K562 (cell line): Measurements from ENCODE around the gene CMTM5. TPM values are rescaled to one million over a fixed set of nuclear protein-coding genes. Genes with fewer than 3 reads are reported as not detected.

Experiments
- ATAC-seq: fragments of 200-7000 bp; cut with Tn5 transposase; 3 replicates; pipeline ENCODE4 v1.9.1; 2020; ENCODE audit warnings: moderate library complexity
- BruUV-seq: library from RNA; stranded (reverse); fragments of 400-500 nt; replicated peaks from 2 replicates; lab custom pipeline; 2021; lab: Mats Ljungman, UMichigan
- CTCF ChIA-PET: fragments of 300-600 bp; formaldehyde crosslinking; extraction: SDS; loops from one replicate; lab custom pipeline; 2021; ENCODE audit warnings: low intra/inter-chr PET ratio; lab: Yijun Ruan, JAX
- POLR2A ChIA-PET: fragments of 300-600, 350-650 bp; sonication (Branson Sonifier 250); formaldehyde crosslinking; extraction: SDS; loops from one replicate; lab custom pipeline; 2021; ENCODE audit warnings: antibody characterized with exemption, inconsistent platforms; lab: Yijun Ruan, JAX
- DNase-seq, 4 experiments: peaks; one replicate each; pipeline versions ENCODE4 v3.0.0 to v3.0.0-alpha.2; 2011 to 2018; ENCODE audit warnings: low spot score in 3 of 4, mixed read lengths in 3 of 4; ENCODE audit errors: extremely low read depth in 1 of 4
- FAIRE-seq: peaks from 2 replicates; lab custom pipeline; 2011; peaks lifted over from hg19 to GRCh38; lab: Jason Lieb, UNC
- H2AFZ ChIP-seq: 2 replicates; pipeline ENCODE4 v1.6.0; 2011; ENCODE audit warnings: low read depth, low read length, control low read depth, inconsistent platforms
- H3K27ac ChIP-seq: fragments of 200-600 bp; 3 replicates; pipeline ENCODE4 v1.8.0; 2011; ENCODE audit warnings: low read depth, mild to moderate bottlenecking, control low read depth, inconsistent platforms, low read length, moderate library complexity, mixed read lengths; ENCODE audit errors: extremely low read depth
- H3K27me3 ChIP-seq, 2 experiments: fragments of 300-600 bp in 1 of 2; 2 replicates in 1 of 2; 3 replicates in 1 of 2; pipeline versions ENCODE4 v1.6.0 to v1.8.0; 2011; ENCODE audit warnings: inconsistent platforms in 2 of 2, low read length in 2 of 2, mild to moderate bottlenecking in 1 of 2, mixed read lengths in 1 of 2, moderate library complexity in 1 of 2; ENCODE audit not compliant: control insufficient read depth in 2 of 2, insufficient read depth in 2 of 2
- H3K36me3 ChIP-seq: fragments of 300-600 bp; 3 replicates; pipeline ENCODE4 v1.8.0; 2011; ENCODE audit warnings: mild to moderate bottlenecking, low read length, inconsistent platforms; ENCODE audit not compliant: control insufficient read depth, insufficient read depth
- H3K4me1 ChIP-seq, 2 experiments: fragments of 200-600 bp in 1 of 2; replicated peaks in 1 of 2; 2 replicates in 1 of 2; 3 replicates in 1 of 2; pipeline versions ENCODE4 v1.5.1 to v1.8.0; 2011; ENCODE audit warnings: inconsistent platforms in 2 of 2, low read length in 2 of 2, mild to moderate bottlenecking in 1 of 2, mixed read lengths in 1 of 2, moderate library complexity in 1 of 2; ENCODE audit not compliant: control insufficient read depth in 2 of 2, insufficient read depth in 2 of 2
- H3K4me2 ChIP-seq: 2 replicates; pipeline ENCODE4 v1.6.1; 2011; ENCODE audit warnings: low read length, control low read depth, inconsistent platforms, mixed read lengths; ENCODE audit not compliant: insufficient read depth
- H3K4me3 ChIP-seq: fragments of 200-600 bp; sonication (generic), shearing (Covaris generic); 2 replicates; pipeline ENCODE4 v1.5.1; 2016; ENCODE audit warnings: control low read depth, inconsistent platforms
- H3K79me2 ChIP-seq: fragments of 200-600 bp; 3 replicates; pipeline ENCODE4 v1.8.0; 2011; ENCODE audit warnings: low read length, inconsistent platforms; ENCODE audit not compliant: control insufficient read depth, insufficient read depth
- H3K9ac ChIP-seq, 2 experiments: 2 replicates each; pipeline versions ENCODE4 v1.6.0 to v1.6.1; 2011; ENCODE audit warnings: low read depth in 2 of 2, low read length in 2 of 2, control low read depth in 1 of 2, inconsistent platforms in 1 of 2, mild to moderate bottlenecking in 1 of 2, mixed read lengths in 1 of 2; ENCODE audit not compliant: insufficient read depth in 1 of 2
- H3K9me1 ChIP-seq: one replicate; pipeline ENCODE4 v1.6.0; 2011; ENCODE audit warnings: inconsistent platforms, mild to moderate bottlenecking, low read length, moderate library complexity; ENCODE audit not compliant: control insufficient read depth, insufficient read depth
- H3K9me3 ChIP-seq: replicated peaks from 2 replicates; pipeline ENCODE4 v1.5.1; 2011; ENCODE audit warnings: low read depth, low read length, inconsistent platforms; ENCODE audit not compliant: control insufficient read depth, insufficient read depth
- H4K20me1 ChIP-seq: replicated peaks from 2 replicates; pipeline ENCODE4 v1.6.1; 2011; ENCODE audit warnings: low read length, inconsistent platforms, mixed read lengths; ENCODE audit not compliant: control insufficient read depth, insufficient read depth
- ARHGAP35 ChIP-seq: fragments of 450-650 bp; IDR thresholded peaks from 2 replicates; pipeline ENCODE4 v1.6.1; 2018; ENCODE audit not compliant: partially characterized antibody
- BRD9 ChIP-seq: fragments of 450-650 bp; IDR thresholded peaks from 2 replicates; pipeline ENCODE4 v1.6.1; 2018; ENCODE audit warnings: low read depth; ENCODE audit not compliant: partially characterized antibody
- HSF4 ChIP-seq: fragments of 250-450 bp; sonication (Bioruptor Pico); IDR thresholded peaks from 2 replicates; pipeline ENCODE4 v2.1.2; 2022; ENCODE audit warnings: mild to moderate bottlenecking, moderate library complexity, borderline replicate concordance
- NFYB ChIP-seq: IDR thresholded peaks from 2 replicates; pipeline ENCODE4 v1.6.1; 2011; ENCODE audit warnings: mild to moderate bottlenecking, moderate library complexity; ENCODE audit not compliant: insufficient read length; ENCODE audit errors: extremely low read depth
- PCBP1 ChIP-seq: fragments of 200-400 bp; formaldehyde crosslinking; IDR thresholded peaks from 2 replicates; pipeline ENCODE4 v1.6.1; 2018; ENCODE audit warnings: mild to moderate bottlenecking, low read depth, low read length; ENCODE audit not compliant: poor library complexity, severe bottlenecking
- SP1 ChIP-seq: sonication (generic); formaldehyde crosslinking; IDR thresholded peaks from 2 replicates; pipeline ENCODE4 v1.8.1; 2022; ENCODE audit warnings: mild to moderate bottlenecking, missing genetic modification reagents
- STAT6 ChIP-seq: sonication (generic); formaldehyde crosslinking; IDR thresholded peaks from 2 replicates; pipeline ENCODE4 v1.8.1; 2023; ENCODE audit warnings: mild to moderate bottlenecking, missing genetic modification reagents
- ZNF12 ChIP-seq: sonication (generic); formaldehyde crosslinking; IDR thresholded peaks from 2 replicates; pipeline ENCODE4 v1.4.0; 2020; ENCODE audit warnings: mild to moderate bottlenecking, missing genetic modification reagents
- ZNF197 ChIP-seq: fragments of 200-800 bp; sonication (Bioruptor generic); IDR thresholded peaks from 2 replicates; pipeline ENCODE4 v1.6.1; 2016; ENCODE audit warnings: low read depth, missing genetic modification characterization, missing compliant biosample characterization
- ZNF316 ChIP-seq: fragments of 450-650 bp; IDR thresholded peaks from 2 replicates; pipeline ENCODE4 v1.6.1; 2016
- ZNF431 ChIP-seq: sonication (generic); formaldehyde crosslinking; IDR thresholded peaks from 2 replicates; pipeline ENCODE4 v1.8.0; 2022; ENCODE audit warnings: mild to moderate bottlenecking, missing genetic modification reagents
- ZNF444 ChIP-seq: fragments of 250-450 bp; sonication (Bioruptor Pico); IDR thresholded peaks from 2 replicates; pipeline ENCODE4 v1.4.0; 2020; ENCODE audit warnings: mild to moderate bottlenecking, moderate library complexity
- ZNF76 ChIP-seq: fragments of 250-450 bp; sonication (Bioruptor Pico); IDR thresholded peaks from 2 replicates; pipeline ENCODE4 v1.4.0; 2020; ENCODE audit warnings: mild to moderate bottlenecking, moderate library complexity, borderline replicate concordance
- WGBS: fragments of 100-300 bp; shearing (Covaris generic); methylation state at CpG from one replicate; pipeline ENCODE4 v1.1.6; 2016; ENCODE audit warnings: low coverage, mixed read lengths; ENCODE audit not compliant: insufficient coverage; ENCODE audit errors: missing lambda C conversion rate; 5-methylcytosine and 5-hydroxymethylcytosine counted together
- in situ Hi-C: fragments of 300-500 bp; cut with MboI; formaldehyde crosslinking; loops from 4 replicates; pipeline ENCODE4 v1.15.0; 2018; ENCODE audit warnings: inconsistent platforms, mixed read lengths
- intact Hi-C: fragments of 100-400 bp; cut with micrococcal nuclease; formaldehyde crosslinking; loops from 2 replicates; pipeline ENCODE4 v1.14.2; 2022
- polyA plus RNA-seq, 8 experiments: library from polyadenylated mRNA; depleted of rRNA in 4 of 8; stranded (reverse) in 5 of 8; unstranded in 3 of 8; fragments of >200 nt; fragmentation: Nextera tagmentation in 2 of 8; fragmentation: Illumina TruSeq in 1 of 8; extraction: Ambion mirVana in 2 of 8; extraction: Trizol in 1 of 8; gene quantifications; 2 replicates each; pipeline versions ENCODE4 v1.2.1 to v1.2.3, GENCODE V29; 2011 to 2014; ENCODE audit warnings: inconsistent platforms in 1 of 8, missing spikeins in 1 of 8
- total RNA-seq, 7 experiments: library from RNA; depleted of rRNA in 6 of 7; stranded (reverse); fragments of >200 nt in 6 of 7; fragmentation: Illumina TruSeq in 2 of 7; extraction: Trizol in 2 of 7; gene quantifications; 2 replicates each; pipeline versions ENCODE4 v1.2.1 to v1.2.3, GENCODE V29; 2011 to 2021; ENCODE audit warnings: low replicate concordance in 1 of 7
- TF ChIP-seq, protein P1 (sequence below): fragments of 250-450 bp; sonication (Bioruptor Pico); IDR thresholded peaks from 2 replicates; pipeline ENCODE4 v1.9.0; 2021; ENCODE audit warnings: mild to moderate bottlenecking, inconsistent platforms

The CMTM5 gene
- total and polyA plus RNA-seq, 9 of the 15 experiments (the other 6 are each of a cell fraction or from before 2014, with no cell fraction given): 0.21 TPM; not detected in 8

DNA sequence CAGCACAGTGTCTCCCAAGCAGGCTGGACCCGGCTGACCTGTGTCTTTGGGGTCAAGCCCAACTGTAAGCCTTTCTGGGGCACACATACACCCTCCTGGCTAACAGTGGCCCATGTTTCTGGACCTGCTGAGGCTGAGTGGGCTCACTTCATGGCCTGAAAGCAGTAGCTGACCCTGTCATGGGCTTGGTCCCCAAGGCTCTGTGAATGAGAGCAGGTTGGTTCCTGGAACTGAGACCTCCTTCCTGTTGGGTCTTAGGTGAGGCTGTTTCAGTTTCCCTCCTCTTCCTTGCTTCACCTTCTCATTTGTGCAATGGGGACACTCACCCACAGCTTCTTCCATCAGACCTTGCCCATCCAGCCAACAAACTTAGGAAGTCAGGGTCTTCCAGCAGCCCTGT lies 5.0 kb upstream of the CMTM5 start:
- H3K27me3 ChIP-seq: peaks cover 4 to 24% of the 10 kb centered on the region in 2 experiments; a peak in 3 of 5 replicates
- intact Hi-C loops: no loop called here
- in situ Hi-C loops: no loop called here

More for the DNA sequence above, 5.0 kb upstream of the CMTM5 start:
- H3K79me2 ChIP-seq: no peaks in the 10 kb centered on the region
- ChIA-PET CTCF (no interaction called here), POLR2A (no interaction called here)
- H4K20me1 ChIP-seq: no peaks in the 10 kb centered on the region; the same call in 1 of the 2 replicates
- H3K9ac ChIP-seq: no peak overlapping the region
- ATAC-seq (no peak), FAIRE-seq (no peak), DNase-seq (no peak)
- no peaks in the 10 kb centered on the region for H3K36me3 ChIP-seq
- TF ChIP-seq ZNF431: no peak
- TF ChIP-seq SP1 (CRISPR knock-in tag): no peak
- no peak for TF ChIP-seq NFYB
- TF ChIP-seq ZNF197 (CRISPR knock-in tag): no peak
- no peak for TF ChIP-seq ZNF316
- TF ChIP-seq HSF4: no peak
- TF ChIP-seq PCBP1: no peak
- no peak for TF ChIP-seq ZNF76
- TF ChIP-seq, protein P1, sequence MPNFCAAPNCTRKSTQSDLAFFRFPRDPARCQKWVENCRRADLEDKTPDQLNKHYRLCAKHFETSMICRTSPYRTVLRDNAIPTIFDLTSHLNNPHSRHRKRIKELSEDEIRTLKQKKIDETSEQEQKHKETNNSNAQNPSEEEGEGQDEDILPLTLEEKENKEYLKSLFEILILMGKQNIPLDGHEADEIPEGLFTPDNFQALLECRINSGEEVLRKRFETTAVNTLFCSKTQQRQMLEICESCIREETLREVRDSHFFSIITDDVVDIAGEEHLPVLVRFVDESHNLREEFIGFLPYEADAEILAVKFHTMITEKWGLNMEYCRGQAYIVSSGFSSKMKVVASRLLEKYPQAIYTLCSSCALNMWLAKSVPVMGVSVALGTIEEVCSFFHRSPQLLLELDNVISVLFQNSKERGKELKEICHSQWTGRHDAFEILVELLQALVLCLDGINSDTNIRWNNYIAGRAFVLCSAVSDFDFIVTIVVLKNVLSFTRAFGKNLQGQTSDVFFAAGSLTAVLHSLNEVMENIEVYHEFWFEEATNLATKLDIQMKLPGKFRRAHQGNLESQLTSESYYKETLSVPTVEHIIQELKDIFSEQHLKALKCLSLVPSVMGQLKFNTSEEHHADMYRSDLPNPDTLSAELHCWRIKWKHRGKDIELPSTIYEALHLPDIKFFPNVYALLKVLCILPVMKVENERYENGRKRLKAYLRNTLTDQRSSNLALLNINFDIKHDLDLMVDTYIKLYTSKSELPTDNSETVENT (CRISPR knock-in tag): no peak
- no peak for TF ChIP-seq ARHGAP35
- TF ChIP-seq ZNF444 (CRISPR knock-in tag): no peak
- no peak for TF ChIP-seq BRD9
- TF ChIP-seq STAT6 (CRISPR knock-in tag): no peak
- TF ChIP-seq ZNF12 (CRISPR knock-in tag): no peak
- no peaks in the 10 kb centered on the region for H3K9me3 ChIP-seq
- no peak overlapping the region for H3K4me2 ChIP-seq
- no peak overlapping the region for H3K27ac ChIP-seq
- 0% methylated on average over 1 of the region's 1 CpG for WGBS
- no TSS peak for BruUV-seq
- no peak overlapping the region for H3K4me3 ChIP-seq
- H3K9me1 ChIP-seq: no peaks in the 10 kb centered on the region
- no peak overlapping the region for H2AFZ ChIP-seq
- H3K4me1 ChIP-seq: peaks cover 0 to 5% of the 10 kb centered on the region in 2 experiments; a peak in 3 of 5 replicates
